Neuron (in vitro differentiated cells): ENCODE measurements around the gene SELENON.

Experiments used
- H2AFZ ChIP-seq: one replicate; pipeline ENCODE4 v1.6.1; 2013; ENCODE audit warnings: low read depth, mild to moderate bottlenecking, inconsistent platforms, low read length, moderate library complexity
- H3K27me3 ChIP-seq: one replicate; pipeline ENCODE4 v1.6.1; 2013; ENCODE audit warnings: low read length; ENCODE audit not compliant: insufficient read depth
- H3K36me3 ChIP-seq: one replicate; pipeline ENCODE4 v1.6.1; 2013; ENCODE audit warnings: low read length; ENCODE audit not compliant: insufficient read depth
- H3K4me1 ChIP-seq: one replicate; pipeline ENCODE4 v1.6.1; 2013; ENCODE audit warnings: low read length; ENCODE audit not compliant: insufficient read depth
- H3K4me3 ChIP-seq: 2 replicates; pipeline ENCODE4 v1.5.1; 2013; ENCODE audit warnings: mild to moderate bottlenecking, low read length, moderate library complexity
- H3K9me3 ChIP-seq: one replicate; pipeline ENCODE4 v1.6.1; 2013; ENCODE audit warnings: low read length

The SELENON gene

GRCh38 chr1:25804244-25804963 is 4.4 kb downstream of the SELENON start:
- peaks cover 28% of the 10 kb centered on the region for H3K36me3 ChIP-seq
- no peak overlapping the region for H3K4me3 ChIP-seq
- H3K27me3 ChIP-seq: no peaks in the 10 kb centered on the region
- no peak overlapping the region for H2AFZ ChIP-seq
- peaks cover 28% of the 10 kb centered on the region for H3K4me1 ChIP-seq
- no peaks in the 10 kb centered on the region for H3K9me3 ChIP-seq

- Histone ChIP-seq H3K4me3 (no peak overlapping the region), H2AFZ (no peak overlapping the region), H3K9me3 (no peaks in the 10 kb centered on the region), H3K4me1 (peaks cover 23% of the 10 kb centered on the region), H3K36me3 (peaks cover 35% of the 10 kb centered on the region), H3K27me3 (no peaks in the 10 kb centered on the region)
Observed at GRCh38 chr1:25804964-25805862, 5.2 kb downstream of the SELENON start.

GRCh38 chr1:25805863-25806225 is 5.9 kb downstream of the SELENON start:
- peaks cover 20% of the 10 kb centered on the region for H3K4me1 ChIP-seq
- no peak overlapping the region for H2AFZ ChIP-seq
- H3K4me3 ChIP-seq: no peak overlapping the region
- no peaks in the 10 kb centered on the region for H3K9me3 ChIP-seq
- H3K27me3 ChIP-seq: no peaks in the 10 kb centered on the region
- peaks cover 35% of the 10 kb centered on the region for H3K36me3 ChIP-seq

GRCh38 chr1:25806418-25806817 is 6.4 kb downstream of the SELENON start:
- H3K27me3 ChIP-seq: no peaks in the 10 kb centered on the region
- H3K4me1 ChIP-seq: peaks cover 17% of the 10 kb centered on the region
- peaks cover 35% of the 10 kb centered on the region for H3K36me3 ChIP-seq
- H3K4me3 ChIP-seq: no peak overlapping the region
- H3K9me3 ChIP-seq: no peaks in the 10 kb centered on the region
- H2AFZ ChIP-seq: no peak overlapping the region

GRCh38 chr1:25807480-25808390 is 7.7 kb downstream of the SELENON start:
- Histone ChIP-seq H3K27me3 (no peaks in the 10 kb centered on the region), H3K4me3 (no peak overlapping the region), H3K9me3 (no peaks in the 10 kb centered on the region), H3K36me3 (peaks cover 38% of the 10 kb centered on the region), H3K4me1 (peaks cover 15% of the 10 kb centered on the region), H2AFZ (no peak overlapping the region)

GRCh38 chr1:25808481-25809244 is 8.7 kb downstream of the SELENON start:
- no peak overlapping the region for H3K4me3 ChIP-seq
- H3K9me3 ChIP-seq: no peaks in the 10 kb centered on the region
- no peaks in the 10 kb centered on the region for H3K27me3 ChIP-seq
- H3K4me1 ChIP-seq: peaks cover 10% of the 10 kb centered on the region
- H3K36me3 ChIP-seq: peaks cover 44% of the 10 kb centered on the region
- H2AFZ ChIP-seq: no peak overlapping the region

- Histone ChIP-seq H3K36me3 (peaks cover 52% of the 10 kb centered on the region), H3K4me3 (no peak overlapping the region), H3K4me1 (peaks cover 6% of the 10 kb centered on the region), H3K27me3 (no peaks in the 10 kb centered on the region), H3K9me3 (no peaks in the 10 kb centered on the region), H2AFZ (no peak overlapping the region)
Observed at GRCh38 chr1:25809283-25809926, 9.4 kb downstream of the SELENON start.

GRCh38 chr1:25809929-25810328 is 9.9 kb downstream of the SELENON start:
- Histone ChIP-seq H3K36me3 (peaks cover 57% of the 10 kb centered on the region), H2AFZ (no peak overlapping the region), H3K4me3 (no peak overlapping the region), H3K9me3 (no peaks in the 10 kb centered on the region), H3K27me3 (no peaks in the 10 kb centered on the region), H3K4me1 (peaks cover 2% of the 10 kb centered on the region)

- Histone ChIP-seq H3K4me3 (no peak overlapping the region), H3K36me3 (peaks cover 61% of the 10 kb centered on the region), H3K27me3 (no peaks in the 10 kb centered on the region), H3K9me3 (no peaks in the 10 kb centered on the region), H2AFZ (no peak overlapping the region), H3K4me1 (no peaks in the 10 kb centered on the region)
Observed at GRCh38 chr1:25810341-25811299, 10.6 kb downstream of the SELENON start.

GRCh38 chr1:25811384-25812082 is 11.5 kb downstream of the SELENON start:
- no peak overlapping the region for H2AFZ ChIP-seq
- H3K4me1 ChIP-seq: no peaks in the 10 kb centered on the region
- H3K4me3 ChIP-seq: no peak overlapping the region
- peaks cover 59% of the 10 kb centered on the region for H3K36me3 ChIP-seq
- no peaks in the 10 kb centered on the region for H3K27me3 ChIP-seq
- H3K9me3 ChIP-seq: no peaks in the 10 kb centered on the region
